GM12872 (cell line): ENCODE results near the gene BRSK1.

ENCODE experiments used
- TF ChIP-seq, protein P1 (sequence below): IDR thresholded peaks from 3 replicates; pipeline ENCODE4 v1.5.1; 2011; ENCODE audit warnings: low read depth, mild to moderate bottlenecking, low read length, moderate library complexity; ENCODE audit not compliant: insufficient read depth

BRSK1 gene

GRCh38 chr19:55336101-55336500 is 52.3 kb downstream of the BRSK1 start:
- TF ChIP-seq, protein P1, sequence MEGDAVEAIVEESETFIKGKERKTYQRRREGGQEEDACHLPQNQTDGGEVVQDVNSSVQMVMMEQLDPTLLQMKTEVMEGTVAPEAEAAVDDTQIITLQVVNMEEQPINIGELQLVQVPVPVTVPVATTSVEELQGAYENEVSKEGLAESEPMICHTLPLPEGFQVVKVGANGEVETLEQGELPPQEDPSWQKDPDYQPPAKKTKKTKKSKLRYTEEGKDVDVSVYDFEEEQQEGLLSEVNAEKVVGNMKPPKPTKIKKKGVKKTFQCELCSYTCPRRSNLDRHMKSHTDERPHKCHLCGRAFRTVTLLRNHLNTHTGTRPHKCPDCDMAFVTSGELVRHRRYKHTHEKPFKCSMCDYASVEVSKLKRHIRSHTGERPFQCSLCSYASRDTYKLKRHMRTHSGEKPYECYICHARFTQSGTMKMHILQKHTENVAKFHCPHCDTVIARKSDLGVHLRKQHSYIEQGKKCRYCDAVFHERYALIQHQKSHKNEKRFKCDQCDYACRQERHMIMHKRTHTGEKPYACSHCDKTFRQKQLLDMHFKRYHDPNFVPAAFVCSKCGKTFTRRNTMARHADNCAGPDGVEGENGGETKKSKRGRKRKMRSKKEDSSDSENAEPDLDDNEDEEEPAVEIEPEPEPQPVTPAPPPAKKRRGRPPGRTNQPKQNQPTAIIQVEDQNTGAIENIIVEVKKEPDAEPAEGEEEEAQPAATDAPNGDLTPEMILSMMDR: no peak

GRCh38 chr19:55339105-55339888 is 55.5 kb downstream of the BRSK1 start, which contains the start of gene KMT5C:
TSS of gene KMT5C (plus strand) at chr19:55339876. CDS start at chr19:55341937, 2,061 bp downstream.
- TF ChIP-seq, protein P1: no peak

DNA sequence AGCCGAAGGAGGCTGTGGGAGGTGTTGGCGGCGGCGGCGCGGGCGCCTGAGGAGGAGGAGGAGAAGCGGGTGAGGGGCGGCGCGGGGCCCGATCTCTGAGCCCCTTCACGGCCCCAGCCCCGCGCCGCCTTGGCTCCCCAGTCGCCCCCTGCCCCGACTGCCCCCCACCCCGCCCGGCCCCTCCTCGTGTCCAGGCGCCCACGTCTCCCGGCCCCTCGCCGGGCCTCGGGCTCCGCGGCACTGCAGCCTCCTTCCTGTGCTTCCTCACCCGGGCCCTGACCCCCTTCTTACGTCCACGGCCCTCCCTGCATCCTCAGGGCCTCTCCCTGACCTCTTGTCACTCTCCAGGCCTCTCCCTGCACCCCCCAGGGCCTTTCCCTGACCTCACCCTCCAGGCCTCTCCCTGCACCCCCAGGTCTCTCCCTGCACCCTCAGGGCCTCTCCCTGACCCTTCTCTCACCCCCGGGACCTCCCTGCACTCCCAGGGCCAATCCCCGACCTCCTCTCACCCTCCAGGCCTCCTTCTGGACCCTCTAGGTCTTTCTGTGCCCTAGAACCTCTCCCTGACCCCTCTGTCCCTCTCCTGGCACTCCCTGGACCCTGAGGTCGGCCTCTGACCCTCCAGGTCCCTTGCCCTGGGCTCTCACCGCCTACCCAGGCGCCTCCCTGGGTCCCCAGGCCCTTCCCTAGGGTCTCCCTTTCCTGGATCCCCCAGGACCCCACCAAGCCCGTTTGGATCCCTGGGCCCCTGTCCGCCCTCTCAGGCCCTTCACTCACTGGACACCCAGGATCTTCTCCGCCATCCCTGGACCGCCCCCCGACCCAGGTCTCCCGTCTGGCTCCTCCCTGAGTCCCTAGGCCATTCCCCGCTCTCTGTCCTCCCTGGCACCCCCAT is 56.3 kb downstream of the BRSK1 start:
- TF ChIP-seq, protein P1: no peak

DNA sequence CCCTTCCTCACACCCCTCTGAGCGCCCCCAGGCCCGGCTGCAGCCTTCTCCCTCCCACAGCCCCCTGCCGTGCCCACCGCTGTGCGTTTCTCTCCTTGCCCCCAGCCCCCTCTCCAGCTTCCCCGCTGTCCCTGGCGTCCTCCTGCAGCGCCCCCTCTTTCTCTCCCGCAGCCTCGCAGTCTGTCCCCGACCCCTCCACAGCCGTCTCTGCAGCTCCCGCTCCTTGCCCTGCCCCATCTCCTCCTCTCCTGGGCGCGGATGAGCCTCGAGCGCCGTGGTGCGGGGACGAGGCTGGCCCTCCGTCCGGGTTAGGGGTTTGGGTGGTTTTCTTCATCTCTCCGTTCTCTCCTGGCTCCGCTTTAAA is 57.0 kb downstream of the BRSK1 start:
- TF ChIP-seq, protein P1: 0 out of 3 replicates have a peak, but pooled peaks have one; percentile 30

GRCh38 chr19:55341171-55341588 is 57.4 kb downstream of the BRSK1 start:
- TF ChIP-seq, protein P1: no peak

DNA sequence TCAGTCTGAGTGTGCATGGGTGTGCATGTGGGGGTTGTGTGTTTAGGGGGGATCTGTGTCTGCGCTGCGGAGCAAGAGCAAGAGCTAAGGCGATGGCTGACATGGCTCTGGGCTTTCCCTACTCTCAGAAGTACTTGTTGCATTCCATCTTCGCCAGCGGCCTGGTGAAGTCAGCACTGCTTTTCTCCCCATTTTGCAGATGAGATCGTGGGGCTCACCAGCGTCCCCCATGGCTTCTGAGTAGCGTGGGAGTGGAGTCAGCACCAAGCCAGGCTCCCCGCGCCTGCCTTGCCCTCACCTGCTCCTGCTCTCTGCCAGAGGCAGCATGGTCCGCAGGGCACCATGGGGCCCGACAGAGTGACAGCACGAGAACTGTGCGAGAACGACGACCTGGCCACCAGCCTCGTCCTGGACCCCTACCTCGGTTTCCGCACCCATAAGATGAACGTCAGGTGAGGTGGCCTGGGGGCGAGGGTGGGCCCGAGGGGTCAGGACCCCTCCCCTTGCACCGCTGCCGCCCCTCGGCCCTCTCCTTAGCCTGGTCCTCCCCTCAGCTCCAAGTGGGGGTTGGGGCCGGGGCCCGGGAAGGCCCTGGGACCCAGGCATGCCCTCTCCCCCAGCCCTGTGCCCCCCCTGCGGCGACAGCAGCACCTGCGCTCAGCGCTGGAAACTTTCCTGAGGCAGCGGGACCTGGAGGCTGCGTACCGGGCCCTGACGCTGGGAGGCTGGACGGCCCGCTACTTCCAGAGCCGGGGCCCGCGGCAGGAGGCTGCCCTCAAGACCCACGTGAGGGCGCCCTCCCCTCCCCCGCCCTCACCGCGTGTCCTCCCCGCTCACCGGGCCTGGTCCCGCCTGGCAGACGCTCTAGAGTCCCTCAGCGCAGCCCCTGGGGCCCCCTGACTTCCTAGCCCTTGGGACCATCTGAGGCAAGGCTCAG is 58.1 kb downstream of the BRSK1 start:
- TF ChIP-seq, protein P1: no peak
